ENCODE results near the gene YAF2.

YAF2 gene

DNA sequence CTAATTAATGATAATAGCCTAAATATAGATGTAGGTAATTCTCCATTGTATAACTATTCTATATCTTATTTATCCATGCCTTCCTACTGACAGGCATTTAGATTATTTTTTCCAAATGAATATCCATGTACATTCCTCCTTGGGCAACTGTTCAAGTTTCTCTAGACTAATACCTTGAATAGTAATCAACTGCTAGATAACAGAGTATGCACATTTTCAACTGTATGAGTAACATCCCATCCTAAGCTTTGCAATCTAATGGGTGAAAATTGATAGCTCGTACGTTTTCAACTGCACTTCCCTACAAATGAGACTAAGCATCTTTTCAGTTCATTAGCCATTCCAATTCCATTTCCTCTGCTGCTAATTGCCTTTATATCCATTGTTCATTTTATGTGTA, 37.0 kb downstream of the YAF2 start:
- H3K9me3 ChIP-seq (ENCODE audit: low read length), result no peaks in the 10 kb centered on the region

GRCh38 chr12:42199007-42199406, 39.0 kb downstream of the YAF2 start:
- TF ChIP-seq, protein P1, sequence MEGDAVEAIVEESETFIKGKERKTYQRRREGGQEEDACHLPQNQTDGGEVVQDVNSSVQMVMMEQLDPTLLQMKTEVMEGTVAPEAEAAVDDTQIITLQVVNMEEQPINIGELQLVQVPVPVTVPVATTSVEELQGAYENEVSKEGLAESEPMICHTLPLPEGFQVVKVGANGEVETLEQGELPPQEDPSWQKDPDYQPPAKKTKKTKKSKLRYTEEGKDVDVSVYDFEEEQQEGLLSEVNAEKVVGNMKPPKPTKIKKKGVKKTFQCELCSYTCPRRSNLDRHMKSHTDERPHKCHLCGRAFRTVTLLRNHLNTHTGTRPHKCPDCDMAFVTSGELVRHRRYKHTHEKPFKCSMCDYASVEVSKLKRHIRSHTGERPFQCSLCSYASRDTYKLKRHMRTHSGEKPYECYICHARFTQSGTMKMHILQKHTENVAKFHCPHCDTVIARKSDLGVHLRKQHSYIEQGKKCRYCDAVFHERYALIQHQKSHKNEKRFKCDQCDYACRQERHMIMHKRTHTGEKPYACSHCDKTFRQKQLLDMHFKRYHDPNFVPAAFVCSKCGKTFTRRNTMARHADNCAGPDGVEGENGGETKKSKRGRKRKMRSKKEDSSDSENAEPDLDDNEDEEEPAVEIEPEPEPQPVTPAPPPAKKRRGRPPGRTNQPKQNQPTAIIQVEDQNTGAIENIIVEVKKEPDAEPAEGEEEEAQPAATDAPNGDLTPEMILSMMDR (IDR thresholded peaks at IDR 0.05; ENCODE audit: low read length), result no peak
- no peak for TF ChIP-seq EZH2 (IDR thresholded peaks at IDR 0.05; ENCODE audit: borderline replicate concordance, low read length)
- Histone ChIP-seq H3K4me3 (ENCODE audit: low read depth, low read length, poor library complexity, severe bottlenecking) (no peak overlapping the region), H3K36me3 (ENCODE audit: insufficient read depth, low read length) (peaks cover 29% of the 10 kb centered on the region; the same call in 1 of the 2 replicates), H3K9me2 (ENCODE audit: low read depth, low read length) (no peaks in the 10 kb centered on the region), H3K4me2 (ENCODE audit: low read length) (no peak overlapping the region), H3K27ac (ENCODE audit: low read depth, low read length, poor library complexity, severe bottlenecking) (no peak overlapping the region), H4K20me1 (ENCODE audit: insufficient read depth, low read length) (no peaks in the 10 kb centered on the region), H2AFZ (ENCODE audit: low read length) (no peak overlapping the region), H3F3A (ENCODE audit: insufficient read depth, low read length) (no peaks in the 10 kb centered on the region), H3K4me1 (ENCODE audit: insufficient read depth, low read length, severe bottlenecking) (no peaks in the 10 kb centered on the region), H3K79me2 (ENCODE audit: insufficient read depth, low read length) (no peaks in the 10 kb centered on the region; the same call in 1 of the 2 replicates), H3K27me3 (ENCODE audit: insufficient read depth, low read length) (no peaks in the 10 kb centered on the region), H3K9me3 (ENCODE audit: low read length) (no peaks in the 10 kb centered on the region), H3K9ac (ENCODE audit: low read length) (no peak overlapping the region)

More for the DNA sequence above, 37.0 kb downstream of the YAF2 start:
- peaks cover 34% of the 10 kb centered on the region for H3K36me3 ChIP-seq (ENCODE audit: insufficient read depth, low read length)
- no peaks in the 10 kb centered on the region for H3F3A ChIP-seq (ENCODE audit: insufficient read depth, low read length)
- H3K4me2 ChIP-seq (ENCODE audit: low read length), result no peak overlapping the region
- no peaks in the 10 kb centered on the region for H3K9me2 ChIP-seq (ENCODE audit: low read depth, low read length)
- H3K27me3 ChIP-seq (ENCODE audit: insufficient read depth, low read length), result no peaks in the 10 kb centered on the region
- H3K4me1 ChIP-seq (ENCODE audit: insufficient read depth, low read length, severe bottlenecking), result peaks cover 10% of the 10 kb centered on the region
- no peak overlapping the region for H2AFZ ChIP-seq (ENCODE audit: low read length)
- no peak overlapping the region for H3K4me3 ChIP-seq (ENCODE audit: low read depth, low read length, poor library complexity, severe bottlenecking)
- H4K20me1 ChIP-seq (ENCODE audit: insufficient read depth, low read length), result no peaks in the 10 kb centered on the region
- H3K27ac ChIP-seq (ENCODE audit: low read depth, low read length, poor library complexity, severe bottlenecking), result no peak overlapping the region
- no peak for TF ChIP-seq EZH2 (IDR thresholded peaks at IDR 0.05; ENCODE audit: borderline replicate concordance, low read length)
- TF ChIP-seq, protein P1 (IDR thresholded peaks at IDR 0.05; ENCODE audit: low read length), result no peak
- H3K9ac ChIP-seq (ENCODE audit: low read length), result no peak overlapping the region
- H3K79me2 ChIP-seq (ENCODE audit: insufficient read depth, low read length), result no peaks in the 10 kb centered on the region; the same call in 1 of the 2 replicates

DNA sequence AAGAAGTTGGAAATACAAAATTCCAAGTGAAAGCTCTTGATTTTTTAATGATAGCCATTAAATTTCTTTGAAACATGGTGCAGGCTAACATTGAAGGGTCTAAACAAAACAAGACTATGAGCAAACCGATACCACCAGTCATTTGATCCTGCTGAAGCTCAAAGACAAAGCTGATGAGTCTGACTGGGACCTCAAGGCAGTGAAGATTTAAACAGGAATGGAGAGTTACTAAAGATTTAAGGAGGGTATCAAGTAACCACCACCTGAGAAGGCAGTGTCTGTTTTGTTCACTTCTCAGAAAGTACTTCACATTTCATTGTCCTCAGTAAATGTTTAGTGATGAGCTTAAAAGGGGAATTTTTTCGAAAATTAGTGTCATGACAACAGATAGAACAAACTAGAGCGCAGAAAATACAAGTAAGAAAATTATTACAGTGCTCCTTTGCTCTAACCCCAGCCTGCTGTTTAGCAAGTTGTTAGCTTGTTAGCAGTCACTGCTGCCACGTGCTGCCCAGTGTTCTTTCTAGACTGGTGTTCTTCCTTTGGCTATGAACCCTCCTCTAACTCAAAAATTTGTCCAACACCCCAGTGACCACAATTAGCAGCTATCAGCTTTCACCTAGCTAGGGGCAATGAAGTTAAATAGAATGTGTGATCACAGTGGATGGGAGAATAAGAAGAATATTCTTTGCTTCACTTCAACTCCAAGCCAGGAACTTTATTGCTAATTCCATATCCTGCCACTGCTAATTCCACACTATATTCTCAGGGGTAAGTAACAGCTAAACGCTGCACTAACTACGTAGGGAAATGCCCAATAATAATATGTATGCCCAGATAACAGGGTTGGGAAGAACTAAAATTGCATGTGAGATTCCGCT, 41.1 kb downstream of the YAF2 start:
- H3K36me3 ChIP-seq (ENCODE audit: insufficient read depth, low read length), result peaks cover 25% of the 10 kb centered on the region; the same call in 1 of the 2 replicates
- H3K9ac ChIP-seq (ENCODE audit: low read length), result no peak overlapping the region
- no peaks in the 10 kb centered on the region for H3K9me2 ChIP-seq (ENCODE audit: low read depth, low read length)
- no peaks in the 10 kb centered on the region for H3F3A ChIP-seq (ENCODE audit: insufficient read depth, low read length)
- no peaks in the 10 kb centered on the region; the same call in 1 of the 2 replicates for H3K79me2 ChIP-seq (ENCODE audit: insufficient read depth, low read length)
- no peak overlapping the region for H3K27ac ChIP-seq (ENCODE audit: low read depth, low read length, poor library complexity, severe bottlenecking)
- H2AFZ ChIP-seq (ENCODE audit: low read length), result no peak overlapping the region
- TF ChIP-seq EZH2 (IDR thresholded peaks at IDR 0.05; ENCODE audit: borderline replicate concordance, low read length), result no peak
- TF ChIP-seq, protein P1 (IDR thresholded peaks at IDR 0.05; ENCODE audit: low read length), result no peak
- H3K4me3 ChIP-seq (ENCODE audit: low read depth, low read length, poor library complexity, severe bottlenecking), result no peak overlapping the region
- no peaks in the 10 kb centered on the region for H3K4me1 ChIP-seq (ENCODE audit: insufficient read depth, low read length, severe bottlenecking)
- no peaks in the 10 kb centered on the region for H4K20me1 ChIP-seq (ENCODE audit: insufficient read depth, low read length)
- no peak overlapping the region for H3K4me2 ChIP-seq (ENCODE audit: low read length)
- no peaks in the 10 kb centered on the region for H3K27me3 ChIP-seq (ENCODE audit: insufficient read depth, low read length)
- no peaks in the 10 kb centered on the region for H3K9me3 ChIP-seq (ENCODE audit: low read length)

All from OCI-LY1 (cell line).